HepG2 (cell line): ENCODE results near the gene UNC79. TPM values are rescaled to one million over a fixed set of nuclear protein-coding genes. Genes with fewer than 3 reads are reported as not detected.
A peak's percentile ranks its signal among the peaks of the same experiment; 100 is the strongest.

Experiments
- ATAC-seq: fragments of 200-7000 bp; cut with Tn5 transposase; 3 replicates; pipeline ENCODE4 v1.9.1; 2020; ENCODE audit warnings: mild to moderate bottlenecking, moderate library complexity
- Bru-seq: library from RNA; stranded (reverse); fragments of 400-500 nt; gene quantifications from one replicate; lab custom pipeline; 2021; lab: Mats Ljungman, UMichigan
- BruChase-seq, 2 experiments: library from RNA; stranded (reverse); fragments of 400-500 nt; gene quantifications; one replicate each; lab custom pipeline; 2021; lab: Mats Ljungman, UMichigan
- BruUV-seq: library from RNA; stranded (reverse); fragments of 400-500 nt; replicated peaks from 2 replicates; lab custom pipeline; 2021; lab: Mats Ljungman, UMichigan
- CTCF ChIA-PET: fragments of 300-600 bp; formaldehyde crosslinking; extraction: SDS; loops from one replicate; lab custom pipeline; 2021; ENCODE audit warnings: low total read pairs, inconsistent platforms, low intra/inter-chr PET ratio; lab: Yijun Ruan, JAX
- POLR2A ChIA-PET: fragments of 350-600 bp; sonication (Branson Sonifier 250); formaldehyde crosslinking; loops from one replicate; lab custom pipeline; 2020; ENCODE audit warnings: antibody characterized with exemption, inconsistent platforms; lab: Yijun Ruan, JAX
- DNase-seq: peaks from one replicate; pipeline ENCODE4 v3.0.0-alpha.2; 2015; ENCODE audit warnings: low spot score
- FAIRE-seq: peaks from 3 replicates; lab custom pipeline; 2011; peaks lifted over from hg19 to GRCh38; lab: Jason Lieb, UNC
- H2AFZ ChIP-seq: one replicate; pipeline ENCODE4 v1.6.1; 2011; ENCODE audit warnings: low read length, inconsistent platforms
- H3K27ac ChIP-seq: fragments of 300-600 bp; 3 replicates; pipeline ENCODE4 v1.8.0; 2011; ENCODE audit warnings: mixed run types, mild to moderate bottlenecking, mixed read lengths, low read length, inconsistent platforms; ENCODE audit not compliant: insufficient read depth; ENCODE audit errors: extremely low read length
- H3K27me3 ChIP-seq, 2 experiments: fragments of 200-600 bp in 1 of 2; 2 replicates in 1 of 2; 3 replicates in 1 of 2; pipeline versions ENCODE4 v1.6.0 to v1.8.0; 2011; ENCODE audit warnings: low read length in 2 of 2, mild to moderate bottlenecking in 2 of 2, moderate library complexity in 2 of 2, inconsistent platforms in 1 of 2; ENCODE audit not compliant: insufficient read depth in 2 of 2, control insufficient read depth in 1 of 2
- H3K36me3 ChIP-seq, 2 experiments: fragments of 200-600 bp in 1 of 2; replicated peaks in 1 of 2; 2 replicates in 1 of 2; 3 replicates in 1 of 2; pipeline versions ENCODE4 v1.5.1 to v1.8.0; 2011; ENCODE audit warnings: low read length in 2 of 2, inconsistent platforms in 1 of 2; ENCODE audit not compliant: insufficient read depth in 2 of 2, control insufficient read depth in 1 of 2
- H3K4me1 ChIP-seq: 2 replicates; pipeline ENCODE4 v1.5.1; 2012; ENCODE audit warnings: low read length, inconsistent platforms; ENCODE audit not compliant: insufficient read depth
- H3K4me2 ChIP-seq: 2 replicates; pipeline ENCODE4 v1.6.0; 2011; ENCODE audit warnings: low read depth, low read length, inconsistent platforms
- H3K4me3 ChIP-seq, 3 experiments: fragments of 200-600 bp in 1 of 3; sonication (generic), shearing (Covaris generic) in 1 of 3; replicated peaks in 1 of 3; 2 replicates each; pipeline ENCODE4 v1.5.1; 2011 to 2016; ENCODE audit warnings: low read length in 3 of 3, inconsistent platforms in 2 of 3, low read depth in 2 of 3, mild to moderate bottlenecking in 2 of 3, control low read depth in 1 of 3, mixed read lengths in 1 of 3; ENCODE audit not compliant: insufficient read depth in 1 of 3
- H3K79me2 ChIP-seq: one replicate; pipeline ENCODE4 v1.6.1; 2011; ENCODE audit warnings: low read length, inconsistent platforms; ENCODE audit not compliant: insufficient read depth
- H3K9ac ChIP-seq: 2 replicates; pipeline ENCODE4 v1.6.0; 2011; ENCODE audit warnings: mild to moderate bottlenecking, low read depth, low read length, inconsistent platforms; ENCODE audit not compliant: insufficient read depth
- H3K9me3 ChIP-seq: 2 replicates; pipeline ENCODE4 v1.5.1; 2012; ENCODE audit warnings: mild to moderate bottlenecking, low read length
- H4K20me1 ChIP-seq: 2 replicates; pipeline ENCODE4 v1.6.0; 2011; ENCODE audit warnings: inconsistent platforms, mild to moderate bottlenecking, low read length, moderate library complexity; ENCODE audit not compliant: insufficient read depth
- ATF7-NPFF ChIP-seq: sonication (generic); formaldehyde crosslinking; IDR thresholded peaks from 2 replicates; pipeline ENCODE4 v1.8.1; 2023; ENCODE audit warnings: mild to moderate bottlenecking, low read depth, missing genetic modification reagents, moderate library complexity
- FOSL2 ChIP-seq: sonication (generic); formaldehyde crosslinking; IDR thresholded peaks from 2 replicates; pipeline ENCODE4 v1.4.0; 2020; ENCODE audit warnings: missing genetic modification reagents
- RFXANK ChIP-seq: IDR thresholded peaks from 2 replicates; pipeline ENCODE4 v1.6.1; 2016
- SALL1 ChIP-seq: sonication (generic); formaldehyde crosslinking; IDR thresholded peaks from 2 replicates; pipeline ENCODE4 v1.8.0; 2022; ENCODE audit warnings: mild to moderate bottlenecking, missing genetic modification reagents
- SATB2 ChIP-seq: sonication (generic); formaldehyde crosslinking; IDR thresholded peaks from 2 replicates; pipeline ENCODE4 v1.5.0; 2020; ENCODE audit warnings: missing genetic modification reagents
- SRY ChIP-seq: sonication (generic); formaldehyde crosslinking; IDR thresholded peaks from 2 replicates; pipeline ENCODE4 v1.8.0; 2022; ENCODE audit warnings: mild to moderate bottlenecking, missing genetic modification reagents
- TARDBP ChIP-seq: sonication (generic); formaldehyde crosslinking; IDR thresholded peaks from 2 replicates; pipeline ENCODE4 v1.8.0; 2022; ENCODE audit warnings: mild to moderate bottlenecking, missing genetic modification reagents
- TBL1XR1 ChIP-seq: fragments of 150-350 bp; IDR thresholded peaks from 2 replicates; pipeline ENCODE4 v1.6.1; 2014; ENCODE audit warnings: borderline replicate concordance, low read length; ENCODE audit not compliant: partially characterized antibody
- YEATS2 ChIP-seq: sonication (generic); formaldehyde crosslinking; IDR thresholded peaks from 2 replicates; pipeline ENCODE4 v1.4.0; 2020; ENCODE audit warnings: missing genetic modification reagents, borderline replicate concordance
- ZNF292 ChIP-seq: sonication (generic); formaldehyde crosslinking; IDR thresholded peaks from 2 replicates; pipeline ENCODE4 v1.8.1; 2022; ENCODE audit warnings: mild to moderate bottlenecking, low read depth, missing genetic modification reagents, borderline replicate concordance
- ZZZ3 ChIP-seq: sonication (generic); formaldehyde crosslinking; IDR thresholded peaks from 2 replicates; pipeline ENCODE4 v1.4.0; 2020; ENCODE audit warnings: missing genetic modification reagents, mild to moderate bottlenecking, borderline replicate concordance
- WGBS: methylation state at CpG from one replicate; pipeline ENCODE4 v1.1.6; 2017; ENCODE audit warnings: low lambda C conversion rate; 5-methylcytosine and 5-hydroxymethylcytosine counted together
- in situ Hi-C: cut with HindIII; loops from 2 replicates; pipeline ENCODE4 v1.10.0; 2017; ENCODE audit warnings: low pct_unique_long_range_greater_than_20kb; ENCODE audit not compliant: extremely low pct_ligation_motif_present
- intact Hi-C: fragments of 100-400 bp; cut with micrococcal nuclease; formaldehyde crosslinking; loops from one replicate; pipeline ENCODE4 v1.10.0; 2022; ENCODE audit not compliant: unreplicated experiment
- long read RNA-seq, 2 experiments: library from RNA in 1 of 2; library from polyadenylated mRNA in 1 of 2; stranded (forward) in 1 of 2; unstranded in 1 of 2; transcript quantifications; one replicate each; pipeline ENCODE4 v2.0.0, GENCODE V29; 2019 to 2022
- polyA minus RNA-seq, 3 experiments: library from RNA; depleted of rRNA, polyadenylated mRNA; stranded (reverse); fragments of >200 nt; gene quantifications; 2 replicates each; pipeline ENCODE4 v1.2.3, GENCODE V29; 2011; ENCODE audit warnings: low replicate concordance in 1 of 3
- polyA plus RNA-seq, 8 experiments: library from polyadenylated mRNA; depleted of rRNA in 3 of 8; stranded (reverse) in 7 of 8; unstranded in 1 of 8; fragments of >200 nt; fragmentation: Illumina TruSeq in 4 of 8; extraction: Trizol in 4 of 8; gene quantifications; 2 replicates each; pipeline versions ENCODE4 v1.2.1 to v1.2.3, GENCODE V29; 2011 to 2016; ENCODE audit warnings: low read depth in 4 of 8, missing spikeins in 1 of 8, mixed read lengths in 1 of 8; ENCODE audit not compliant: insufficient read depth in 1 of 8
- total RNA-seq, 5 experiments: library from RNA; depleted of rRNA; stranded (reverse); fragments of >200 nt; fragmentation: Illumina TruSeq; extraction: Trizol; gene quantifications; 2 replicates each; pipeline ENCODE4 v1.2.3, GENCODE V29; 2016; ENCODE audit warnings: low read depth in 1 of 5
- TF ChIP-seq, protein P1 (sequence below): sonication (generic); formaldehyde crosslinking; IDR thresholded peaks from 2 replicates; pipeline ENCODE4 v1.4.0; 2020; ENCODE audit warnings: mild to moderate bottlenecking, missing genetic modification reagents
- TF ChIP-seq, protein P2 (sequence below): IDR thresholded peaks from 2 replicates; pipeline ENCODE4 v1.6.1; 2016; ENCODE audit warnings: missing biosample characterization, missing genetic modification reagents, low read depth
- TF ChIP-seq, protein P3 (sequence below): sonication (generic); formaldehyde crosslinking; IDR thresholded peaks from 2 replicates; pipeline ENCODE4 v1.4.0; 2020; ENCODE audit warnings: missing genetic modification reagents

The UNC79 gene
- total RNA-seq (2016; rRNA removed; fragmentation: Illumina TruSeq; extraction: Trizol) (not detected in 2 replicates), polyA plus RNA-seq (2011; rRNA removed) (under 0.01 and 0.03 TPM in 2 replicates), polyA minus RNA-seq (2011; rRNA and poly(A)+ RNA removed; ENCODE audit: low replicate concordance) (0.06 and 0.09 TPM in 2 replicates), Bru-seq, nascent RNA (percentile 17 among the genes with signal in this experiment), BruChase-seq, experiment 1, labeled RNA remaining after a 6-hour chase (percentile 14 among the genes with signal in this experiment), BruChase-seq, experiment 2, labeled RNA remaining after a 2-hour chase (percentile 16 among the genes with signal in this experiment)
- not detected in 2 replicates for total RNA-seq (2016; cell fraction: cytosol; rRNA removed; fragmentation: Illumina TruSeq; extraction: Trizol; ENCODE audit: low read depth)
- not detected in 2 replicates for total RNA-seq (2016; cell fraction: insoluble cytoplasmic fraction; rRNA removed; fragmentation: Illumina TruSeq; extraction: Trizol)
- 0.03 TPM in 1 of 2 replicates, not detected in the other for total RNA-seq (2016; cell fraction: membrane; rRNA removed; fragmentation: Illumina TruSeq; extraction: Trizol)
- not detected in 2 replicates for total RNA-seq (2016; cell fraction: nucleus; rRNA removed; fragmentation: Illumina TruSeq; extraction: Trizol)
- polyA plus RNA-seq (2011; cell fraction: cytosol; rRNA removed), result 0.01 TPM in 1 of 2 replicates, not detected in the other
- 0.02 and 0.05 TPM in 2 replicates for polyA plus RNA-seq (2011; cell fraction: nucleus; rRNA removed)
- 0.03 TPM in 1 of 2 replicates, not detected in the other for polyA plus RNA-seq (2012)
- 0.02 TPM in 1 of 2 replicates, not detected in the other for polyA plus RNA-seq (2016; cell fraction: cytosol; fragmentation: Illumina TruSeq; extraction: Trizol; ENCODE audit: low read depth)
- 0.03 TPM in 1 of 2 replicates, not detected in the other for polyA plus RNA-seq (2016; cell fraction: insoluble cytoplasmic fraction; fragmentation: Illumina TruSeq; extraction: Trizol; ENCODE audit: low read depth)
- not detected in 2 replicates for polyA plus RNA-seq (2016; cell fraction: membrane; fragmentation: Illumina TruSeq; extraction: Trizol; ENCODE audit: low read depth)
- polyA plus RNA-seq (2016; cell fraction: nucleus; fragmentation: Illumina TruSeq; extraction: Trizol; ENCODE audit: insufficient read depth, low read depth), result not detected in 2 replicates
- polyA minus RNA-seq (2011; cell fraction: cytosol; rRNA and poly(A)+ RNA removed), result not detected in 2 replicates
- polyA minus RNA-seq (2011; cell fraction: nucleus; rRNA and poly(A)+ RNA removed), result 0.12 and 0.26 TPM in 2 replicates
- long read RNA-seq, experiment 1, result 0 reads
- long read RNA-seq, experiment 2, partial matches to known transcripts, result 0 of 3 reads
- long read RNA-seq, experiment 2, other reads (novel, unspliced or antisense), result 3 of 3 reads

DNA sequence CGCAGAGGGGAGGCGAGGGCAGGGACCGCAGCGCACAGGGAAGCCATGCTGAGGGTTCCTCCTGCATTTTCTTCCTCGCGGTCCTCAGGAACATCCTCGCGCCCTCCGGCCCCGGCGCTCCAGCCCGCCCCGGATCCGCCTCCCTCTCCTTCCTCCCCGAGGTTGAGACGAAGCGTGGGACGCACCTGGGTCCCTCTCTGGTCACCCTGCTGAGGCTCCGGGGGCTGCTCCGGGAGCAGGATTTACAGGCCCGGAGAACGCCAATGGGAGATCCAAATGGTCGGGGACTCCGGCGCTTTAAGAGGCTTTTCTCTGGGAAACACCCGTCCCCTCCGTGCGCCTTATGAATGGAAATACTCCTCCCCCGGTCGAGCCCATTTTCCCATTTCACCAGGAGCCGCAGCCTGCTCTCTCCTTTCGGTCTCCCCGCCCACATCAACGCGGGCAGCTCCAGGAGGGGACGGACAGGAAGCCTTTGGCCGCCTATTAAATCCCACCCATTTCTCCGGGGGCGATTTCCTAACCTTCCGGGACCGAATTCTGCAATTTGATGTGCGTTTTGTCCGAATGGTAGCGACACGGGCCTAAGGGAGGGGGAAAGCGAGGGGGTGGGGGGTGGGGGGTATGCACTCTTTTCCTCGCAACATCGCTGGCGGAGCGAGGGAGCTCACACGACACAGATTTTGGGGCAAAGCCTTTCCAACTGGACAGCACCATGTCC is at the start of gene UNC79:
UNC79 (plus strand) TSS at position 625 of the 721 bp plus-strand sequence; CDS start at position 716, 91 bp downstream.
- ATAC-seq (no peak; the same call in 2 of the 3 replicates), DNase-seq (no peak), FAIRE-seq (no peak)
- no peak within 1 kb of the TSS for H2AFZ ChIP-seq
- peaks cover 1 to 20% of the 10 kb centered on the region in 2 experiments; a peak in 4 of 5 replicates for H3K27me3 ChIP-seq
- H3K79me2 ChIP-seq, result no peaks in the 10 kb centered on the region
- in situ Hi-C loops, result no loop called here
- H3K27ac ChIP-seq, result no peak within 1 kb of the TSS
- ChIA-PET POLR2A (no interaction called here), CTCF (no interaction called here)
- TF ChIP-seq, protein P1, sequence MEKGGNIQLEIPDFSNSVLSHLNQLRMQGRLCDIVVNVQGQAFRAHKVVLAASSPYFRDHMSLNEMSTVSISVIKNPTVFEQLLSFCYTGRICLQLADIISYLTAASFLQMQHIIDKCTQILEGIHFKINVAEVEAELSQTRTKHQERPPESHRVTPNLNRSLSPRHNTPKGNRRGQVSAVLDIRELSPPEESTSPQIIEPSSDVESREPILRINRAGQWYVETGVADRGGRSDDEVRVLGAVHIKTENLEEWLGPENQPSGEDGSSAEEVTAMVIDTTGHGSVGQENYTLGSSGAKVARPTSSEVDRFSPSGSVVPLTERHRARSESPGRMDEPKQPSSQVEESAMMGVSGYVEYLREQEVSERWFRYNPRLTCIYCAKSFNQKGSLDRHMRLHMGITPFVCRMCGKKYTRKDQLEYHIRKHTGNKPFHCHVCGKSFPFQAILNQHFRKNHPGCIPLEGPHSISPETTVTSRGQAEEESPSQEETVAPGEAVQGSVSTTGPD (CRISPR knock-in tag), result no peak
- no peak for TF ChIP-seq SALL1
- no peak for TF ChIP-seq SATB2 (CRISPR knock-in tag)
- TF ChIP-seq, protein P2, sequence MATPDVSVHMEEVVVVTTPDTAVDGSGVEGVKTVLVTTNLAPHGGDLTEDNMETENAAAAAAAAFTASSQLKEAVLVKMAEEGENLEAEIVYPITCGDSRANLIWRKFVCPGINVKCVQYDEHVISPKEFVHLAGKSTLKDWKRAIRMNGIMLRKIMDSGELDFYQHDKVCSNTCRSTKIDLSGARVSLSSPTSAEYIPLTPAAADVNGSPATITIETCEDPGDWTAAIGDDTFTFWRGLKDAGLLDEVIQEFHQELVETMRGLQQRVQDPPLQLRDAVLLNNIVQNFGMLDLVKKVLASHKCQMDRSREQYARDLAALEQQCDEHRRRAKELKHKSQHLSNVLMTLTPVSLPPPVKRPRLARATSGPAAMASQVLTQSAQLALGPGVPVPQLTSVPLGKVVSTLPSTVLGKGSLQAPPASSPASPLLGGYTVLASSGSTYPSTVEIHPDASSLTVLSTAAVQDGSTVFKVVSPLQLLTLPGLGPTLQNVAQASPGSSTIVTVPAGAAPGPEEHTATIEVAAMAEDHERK, result no peak
- TF ChIP-seq ZZZ3 (CRISPR knock-in tag), result no peak
- TF ChIP-seq, protein P3, sequence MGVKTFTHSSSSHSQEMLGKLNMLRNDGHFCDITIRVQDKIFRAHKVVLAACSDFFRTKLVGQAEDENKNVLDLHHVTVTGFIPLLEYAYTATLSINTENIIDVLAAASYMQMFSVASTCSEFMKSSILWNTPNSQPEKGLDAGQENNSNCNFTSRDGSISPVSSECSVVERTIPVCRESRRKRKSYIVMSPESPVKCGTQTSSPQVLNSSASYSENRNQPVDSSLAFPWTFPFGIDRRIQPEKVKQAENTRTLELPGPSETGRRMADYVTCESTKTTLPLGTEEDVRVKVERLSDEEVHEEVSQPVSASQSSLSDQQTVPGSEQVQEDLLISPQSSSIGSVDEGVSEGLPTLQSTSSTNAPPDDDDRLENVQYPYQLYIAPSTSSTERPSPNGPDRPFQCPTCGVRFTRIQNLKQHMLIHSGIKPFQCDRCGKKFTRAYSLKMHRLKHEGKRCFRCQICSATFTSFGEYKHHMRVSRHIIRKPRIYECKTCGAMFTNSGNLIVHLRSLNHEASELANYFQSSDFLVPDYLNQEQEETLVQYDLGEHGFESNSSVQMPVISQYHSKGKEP, result no peak
- TF ChIP-seq TBL1XR1, result no peak
- TF ChIP-seq YEATS2 (CRISPR knock-in tag), result no peak
- TF ChIP-seq SRY (CRISPR knock-in tag), result no peak
- no peak for TF ChIP-seq ATF7-NPFF (CRISPR knock-in tag)
- TF ChIP-seq ZNF292 (CRISPR knock-in tag), result no peak
- TF ChIP-seq RFXANK (CRISPR knock-in tag), result no peak
- TF ChIP-seq TARDBP (CRISPR knock-in tag), result no peak
- no peak for TF ChIP-seq FOSL2
- no peaks in the 10 kb centered on the region for H3K9me3 ChIP-seq
- no peaks in the 10 kb centered on the region for H3K36me3 ChIP-seq
- no peak within 1 kb of the TSS; a peak in 1 of 6 replicates for H3K4me3 ChIP-seq
- H3K4me2 ChIP-seq, result peak within 1 kb of the TSS; percentile 23; the same call in 1 of the 2 replicates
- no peaks in the 10 kb centered on the region for H3K4me1 ChIP-seq
- BruUV-seq, result no TSS peak
- H3K9ac ChIP-seq, result no peak within 1 kb of the TSS
- 11% methylated on average over 30 of the region's 51 CpGs for WGBS
- intact Hi-C loops, result no loop called here
- no peaks in the 10 kb centered on the region for H4K20me1 ChIP-seq
